GM18511 (cell line): ENCODE measurements around the gene TMUB2.
"Not testable (repeated sequence)": the region's sequence is repeated elsewhere in the genome, so short reads cannot be mapped to it uniquely, and the experiment has no call there.

Experiments used
- ATAC-seq: cut with Tn5 transposase; IDR thresholded peaks from one replicate; pipeline ENCODE4 v1.9.1; 2021; ENCODE audit warnings: mild to moderate bottlenecking, moderate library complexity; ENCODE audit not compliant: unreplicated experiment

The TMUB2 gene

GRCh38 chr17:44186307-44187130 is at the start of gene TMUB2:
Gene TMUB2, plus strand, starts transcription at chr17:44186972. Its CDS starts 737 bp downstream, at chr17:44187709.
- peak; percentile 90 for ATAC-seq

GRCh38 chr17:44137891-44138709 is 48.7 kb upstream of the TMUB2 start:
- ATAC-seq, result no peak

- ATAC-seq, result not testable (repeated sequence)
These were observed 42.9 kb upstream of the TMUB2 start for GRCh38 chr17:44143921-44144320.

- no peak for ATAC-seq
These were observed 41.6 kb upstream of the TMUB2 start for GRCh38 chr17:44144966-44145739.

- ATAC-seq, result no peak
These were observed 40.1 kb upstream of the TMUB2 start for GRCh38 chr17:44146375-44147346.

GRCh38 chr17:44147812-44148211 is 39.0 kb upstream of the TMUB2 start:
- no peak for ATAC-seq

- not testable (repeated sequence) for ATAC-seq
These were observed 37.7 kb upstream of the TMUB2 start for GRCh38 chr17:44149066-44149465.

- ATAC-seq, result no peak
These were observed 36.9 kb upstream of the TMUB2 start for GRCh38 chr17:44149750-44150329.

GRCh38 chr17:44152875-44153274 is 33.9 kb upstream of the TMUB2 start:
- no peak for ATAC-seq

GRCh38 chr17:44155488-44155887 is 31.3 kb upstream of the TMUB2 start:
- no peak for ATAC-seq

GRCh38 chr17:44159519-44160210 is 27.1 kb upstream of the TMUB2 start:
- no peak for ATAC-seq

- no peak for ATAC-seq
These were observed 22.3 kb upstream of the TMUB2 start for GRCh38 chr17:44164476-44164875.

GRCh38 chr17:44167181-44167861 is 19.5 kb upstream of the TMUB2 start:
- ATAC-seq, result no peak

GRCh38 chr17:44170135-44170498 is 16.7 kb upstream of the TMUB2 start:
- ATAC-seq, result no peak

GRCh38 chr17:44170499-44171201 is 16.1 kb upstream of the TMUB2 start, which contains the start of gene ASB16:
Gene ASB16, plus strand, starts transcription at chr17:44170704. Its CDS starts 86 bp downstream, at chr17:44170790.
- ATAC-seq, result no peak

- no peak for ATAC-seq
These were observed 14.8 kb upstream of the TMUB2 start for GRCh38 chr17:44171931-44172455.

GRCh38 chr17:44174427-44174826 is 12.3 kb upstream of the TMUB2 start:
- no peak for ATAC-seq

- ATAC-seq, result no peak
These were observed 10.5 kb upstream of the TMUB2 start for GRCh38 chr17:44176257-44176656.
